Cerebellar cortex (tissue), 1 donor: ENCODE measurements around the gene RNASEH2A.
"Not testable (repeated sequence)": the region's sequence is repeated elsewhere in the genome, so short reads cannot be mapped to it uniquely, and the experiment has no call there.

Source experiments
- DNase-seq: peaks from one replicate; pipeline ENCODE4 v3.0.0-alpha.2; 2015; ENCODE audit warnings: low spot score

RNASEH2A gene

DNA sequence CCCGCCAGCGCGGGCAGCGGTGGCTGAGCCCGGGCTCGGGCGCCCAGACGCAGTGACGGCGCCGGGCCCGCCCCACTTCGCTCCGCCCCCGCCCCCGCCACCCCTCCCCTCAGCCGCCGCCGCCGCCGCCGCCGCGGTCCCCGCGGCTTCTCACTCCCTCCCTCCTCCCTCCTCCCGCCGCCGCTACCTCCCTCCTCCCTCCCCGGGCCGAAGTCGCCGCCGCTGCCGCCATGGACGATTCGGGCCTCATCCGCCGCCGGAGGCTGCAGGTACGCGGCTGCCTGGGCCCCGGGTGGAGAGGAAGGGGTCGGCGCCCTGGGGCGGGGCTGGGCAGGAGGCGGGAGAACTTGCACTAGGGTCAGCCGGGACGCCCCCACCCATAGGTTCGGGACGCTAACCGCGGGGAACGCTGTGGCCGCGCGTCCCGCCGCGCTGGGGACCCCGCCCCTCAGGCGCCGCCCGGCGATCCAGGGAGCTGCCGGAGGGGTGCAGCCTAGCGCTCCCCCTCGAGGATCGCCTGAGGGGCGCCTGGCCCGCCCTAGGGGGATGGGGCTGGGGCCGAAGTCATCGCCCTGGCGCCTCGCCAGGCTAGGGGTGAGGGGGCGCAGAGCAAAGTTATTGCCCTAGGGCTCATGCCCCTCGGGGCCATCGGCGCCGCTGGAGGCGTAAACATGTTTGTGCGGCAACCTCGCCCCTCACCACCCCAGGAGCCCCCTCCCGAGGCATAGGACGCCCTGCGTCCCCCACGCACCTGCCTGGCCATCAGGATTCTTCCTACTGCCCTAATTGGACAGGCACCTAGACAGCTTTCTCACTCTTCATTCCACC is 27.6 kb downstream of the RNASEH2A start:
- DNase-seq = peak; percentile 60

DNA sequence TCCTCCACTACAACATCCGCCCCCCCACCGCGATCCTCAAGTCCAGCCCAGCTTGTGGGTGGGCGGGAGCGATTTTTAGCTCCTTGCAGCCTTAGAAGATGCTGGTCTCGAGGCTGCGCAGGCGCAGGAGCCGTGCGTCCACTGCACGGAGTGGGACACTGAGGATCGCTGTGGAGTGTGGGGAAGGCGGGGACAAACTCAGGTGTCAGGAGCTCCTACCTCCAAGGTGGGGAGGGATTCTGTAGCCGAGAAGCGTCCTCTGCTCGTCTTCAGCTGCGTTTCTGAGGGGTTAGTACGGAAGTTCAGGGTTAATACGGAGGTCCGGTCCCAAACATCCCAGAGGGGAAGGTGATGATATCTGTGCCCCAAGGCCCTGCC is 28.2 kb downstream of the RNASEH2A start, which contains the start of gene RTBDN:
TSS of gene RTBDN (minus strand) at position 14 of the 378 bp plus-strand sequence. CDS start 4,600 bp downstream, outside the sequence.
- peak; percentile 73 for DNase-seq

DNA sequence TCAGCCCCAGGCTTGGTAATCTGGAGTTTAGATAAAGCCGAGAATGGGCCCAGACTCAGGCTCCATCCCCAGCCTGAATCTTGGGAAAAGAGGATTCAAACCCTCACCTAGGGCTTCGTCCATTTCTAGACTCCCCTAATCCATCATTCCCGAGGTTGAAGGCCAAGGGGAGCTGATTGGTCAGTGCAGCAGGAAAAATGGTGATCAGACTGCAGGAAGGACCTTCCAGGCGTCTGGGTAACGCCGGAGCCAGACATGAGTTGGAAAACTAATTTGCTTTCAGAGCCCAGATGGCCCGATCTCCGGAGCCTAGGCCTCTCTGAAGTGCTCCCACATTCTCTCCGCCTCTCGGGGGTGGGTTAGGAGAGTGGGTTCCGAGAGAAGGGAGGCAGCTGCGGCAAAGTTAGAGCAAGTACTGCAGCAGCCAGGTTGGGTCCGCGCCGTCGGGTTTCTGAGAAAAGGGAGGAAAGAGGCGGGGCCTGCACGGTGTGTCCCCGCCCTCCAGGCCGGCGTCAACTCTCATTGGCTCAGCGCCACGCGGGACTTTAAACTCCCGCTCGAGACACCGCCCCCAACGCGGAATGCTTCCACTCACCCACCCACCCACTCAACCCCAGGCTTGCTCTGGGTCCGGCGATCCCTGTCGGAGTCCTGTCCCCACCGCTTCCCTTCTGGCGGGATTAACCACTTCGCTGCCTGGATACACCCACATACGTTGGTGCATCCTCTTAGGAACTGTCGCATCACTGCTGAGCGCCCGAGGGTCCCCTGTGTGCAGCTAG is 28.8 kb downstream of the RNASEH2A start:
- peak; percentile 71 for DNase-seq

DNA sequence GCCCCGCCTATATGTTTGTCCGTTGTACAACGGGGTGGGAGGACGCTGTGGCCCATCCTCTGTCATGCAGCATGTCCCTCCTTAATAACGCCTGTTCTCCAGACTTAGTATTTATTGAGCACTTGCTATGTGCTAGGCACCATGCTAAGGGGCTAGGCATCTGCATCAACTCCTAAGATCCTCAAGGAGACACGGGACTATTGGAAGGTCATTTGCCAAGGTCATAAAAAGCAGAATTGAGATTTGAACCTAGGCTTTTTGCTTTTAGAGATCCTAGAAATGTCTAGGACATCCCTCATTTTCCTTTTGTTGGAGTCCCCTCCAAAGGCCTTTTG is 30.1 kb downstream of the RNASEH2A start:
- no peak for DNase-seq

DNA sequence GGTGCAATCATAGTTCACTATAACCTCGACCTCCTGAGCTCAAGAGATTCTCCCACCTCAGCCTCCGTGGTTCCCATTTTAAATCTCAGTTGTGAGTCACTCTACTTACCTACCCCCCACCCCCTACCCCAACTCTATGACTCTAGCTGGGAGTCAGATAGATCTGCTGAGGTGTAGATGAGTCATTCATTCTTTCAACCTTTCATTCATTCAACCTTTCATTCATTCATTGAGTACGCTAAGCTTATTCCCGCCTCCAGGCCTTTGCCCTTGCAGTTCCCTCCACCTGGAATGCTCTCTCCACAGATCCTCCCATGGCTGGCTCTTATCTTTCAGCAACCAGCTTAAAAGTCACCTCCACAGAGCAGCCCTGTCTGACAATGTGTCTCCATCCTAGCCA is 30.8 kb downstream of the RNASEH2A start:
- no peak for DNase-seq

DNA sequence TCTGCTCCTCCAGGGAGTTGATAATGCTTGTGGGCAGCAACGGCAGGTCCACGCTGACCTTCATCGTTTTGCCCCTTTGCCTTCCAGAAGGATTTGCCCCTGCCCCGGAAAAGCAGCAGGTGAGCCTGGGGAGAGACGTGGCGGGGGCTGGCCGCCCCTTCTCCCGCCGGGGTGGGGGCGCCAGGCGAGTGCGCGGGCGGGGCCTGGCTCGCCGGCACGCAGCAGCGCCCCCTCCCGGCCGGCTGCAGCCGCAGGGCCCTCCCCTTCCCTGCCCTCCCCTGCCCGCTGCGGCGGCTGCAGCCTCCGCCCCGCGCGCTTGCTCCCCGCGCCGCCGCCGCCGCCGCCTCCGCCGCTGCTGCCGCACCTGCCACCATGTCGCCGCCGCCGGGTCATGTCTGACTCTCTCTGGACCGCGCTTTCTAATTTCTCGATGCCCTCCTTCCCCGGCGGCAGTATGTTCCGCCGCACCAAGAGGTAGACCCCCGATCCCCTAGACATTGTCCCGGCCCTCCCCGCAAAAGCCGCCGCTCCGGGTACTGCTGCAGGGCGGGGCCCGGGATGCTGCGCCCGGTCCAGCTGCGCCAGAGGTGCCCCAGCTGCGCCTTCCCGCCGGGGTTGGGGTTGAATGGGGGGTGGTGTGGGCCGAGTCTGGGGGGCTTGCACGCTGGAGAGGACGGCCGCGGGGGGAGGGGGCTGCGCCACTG is 31.9 kb downstream of the RNASEH2A start, which contains the start of gene MAST1:
TSS of gene MAST1 (plus strand) at position 334 of the 704 bp plus-strand sequence. CDS start at position 392, 58 bp downstream.
- DNase-seq = peak; percentile 73

DNA sequence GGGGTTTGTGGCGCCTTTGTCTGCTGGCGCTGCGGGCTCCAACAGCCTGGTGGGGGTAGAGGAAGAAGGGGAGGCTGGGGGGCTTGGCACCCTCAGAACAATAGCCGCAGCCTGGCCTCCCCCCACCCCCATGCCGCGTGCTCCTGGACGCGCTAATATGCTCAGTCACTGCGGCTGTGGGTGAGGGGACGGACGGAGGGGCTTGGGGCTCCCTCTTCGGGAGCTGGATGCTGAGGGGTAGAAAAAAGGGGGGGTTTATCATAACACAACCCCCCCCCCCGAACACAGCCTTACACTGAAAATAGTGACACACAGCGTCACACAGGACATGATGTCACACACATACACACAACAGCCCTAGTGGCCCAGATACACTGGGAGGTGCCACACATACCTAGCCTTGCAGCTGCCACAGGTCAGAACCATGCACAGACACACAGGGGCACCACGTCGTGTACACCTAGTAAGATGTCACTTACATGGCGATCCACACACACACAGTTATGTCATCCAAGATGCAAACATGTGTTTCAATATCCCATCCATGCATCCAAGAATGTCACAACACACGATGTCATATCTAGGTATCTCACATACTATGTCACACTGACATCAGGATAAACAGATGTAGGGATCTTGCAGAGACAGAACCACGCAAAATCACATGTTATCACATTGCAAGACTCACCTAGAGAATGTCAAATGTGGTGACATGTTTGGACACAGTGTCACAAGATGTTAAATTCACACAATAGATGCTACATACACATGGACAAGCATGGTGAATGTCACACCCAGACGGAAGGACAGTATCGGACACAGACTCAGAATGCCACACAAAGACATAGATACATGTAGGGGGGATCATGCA is 32.7 kb downstream of the RNASEH2A start:
- peak; percentile 69 for DNase-seq

DNA sequence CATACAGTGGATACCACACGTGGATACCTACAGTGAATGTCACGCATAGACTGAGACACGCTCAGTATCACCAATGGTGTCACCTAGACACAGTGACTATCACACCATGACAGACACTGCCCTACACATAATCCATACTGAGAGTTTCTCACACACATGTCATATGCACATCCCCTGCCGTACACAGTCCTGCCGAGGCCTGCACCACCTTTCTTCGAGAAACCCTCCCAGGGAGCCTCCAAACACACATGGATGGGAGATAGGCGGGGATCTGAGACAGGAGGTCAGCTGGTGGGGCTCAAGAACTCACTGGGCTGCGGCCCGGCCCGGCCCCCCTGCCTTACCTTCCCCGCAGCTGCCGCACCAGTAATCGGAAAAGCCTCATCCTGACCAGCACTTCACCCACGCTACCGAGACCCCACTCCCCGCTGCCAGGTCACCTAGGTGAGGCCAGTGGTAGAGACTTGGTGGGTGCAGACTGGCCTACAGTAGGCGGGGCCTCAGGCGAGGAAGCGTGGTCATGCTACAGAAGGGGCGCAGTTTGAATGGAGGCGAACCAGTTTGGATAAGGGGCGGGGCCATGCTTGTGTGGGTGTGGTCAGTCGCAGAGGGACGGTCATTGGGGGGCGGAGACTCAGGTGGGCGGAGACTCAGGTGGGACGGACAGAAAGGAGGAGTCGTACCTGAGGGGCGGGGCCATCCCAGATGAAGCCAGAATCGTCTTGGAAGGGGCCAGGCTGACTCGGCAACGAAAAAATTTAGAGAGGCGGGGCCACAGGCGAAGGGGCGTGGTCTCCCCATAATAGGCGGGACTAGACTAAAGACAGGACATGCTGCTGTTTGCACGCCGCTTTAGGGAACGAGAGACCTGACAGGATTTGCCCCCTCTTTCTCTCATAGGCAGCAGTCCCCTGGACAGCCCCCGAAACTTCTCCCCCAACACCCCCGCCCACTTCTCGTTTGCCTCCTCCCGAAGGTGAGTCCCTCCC is 34.0 kb downstream of the RNASEH2A start:
- DNase-seq = peak; percentile 91

DNA sequence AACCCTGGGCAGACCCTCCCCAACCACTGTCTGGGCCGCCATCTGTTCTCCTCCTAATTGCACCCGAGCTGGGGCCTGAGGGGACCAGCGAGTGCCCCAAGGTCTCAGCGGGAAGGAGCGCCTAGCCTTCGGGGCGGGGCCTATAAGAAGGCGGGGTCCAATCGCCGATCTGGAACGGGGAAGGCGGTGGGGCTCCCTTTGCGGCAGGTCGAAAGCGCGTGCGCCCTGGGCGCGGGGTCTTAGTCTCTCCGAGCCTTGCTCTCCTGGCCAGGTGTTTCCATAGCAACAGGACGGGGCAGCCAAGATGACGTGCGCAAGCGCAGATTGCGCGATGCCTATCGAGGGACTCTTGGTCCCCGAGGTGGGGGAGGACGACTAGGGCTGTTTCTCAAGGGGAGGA is 34.7 kb downstream of the RNASEH2A start:
- DNase-seq = peak; percentile 79

DNA sequence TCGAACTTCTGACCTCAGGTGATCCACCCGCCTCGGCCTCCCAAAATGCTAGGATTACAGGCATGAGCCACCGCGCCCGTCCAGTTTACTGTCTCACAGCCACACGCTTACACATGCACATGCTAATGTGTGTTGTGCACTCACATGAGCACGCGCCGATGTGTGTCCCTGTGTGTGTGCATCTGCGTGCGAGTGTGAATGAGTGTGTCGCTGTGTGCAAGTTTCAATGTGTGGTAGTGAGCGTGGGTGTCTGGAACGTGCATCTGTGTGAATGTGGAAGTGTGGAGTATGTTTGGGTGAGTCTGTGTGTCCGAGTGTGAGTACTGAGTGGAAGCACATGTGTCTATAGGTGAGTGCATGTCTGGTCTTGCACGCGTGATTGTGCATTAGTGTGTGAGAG is 36.1 kb downstream of the RNASEH2A start:
- no peak for DNase-seq

DNA sequence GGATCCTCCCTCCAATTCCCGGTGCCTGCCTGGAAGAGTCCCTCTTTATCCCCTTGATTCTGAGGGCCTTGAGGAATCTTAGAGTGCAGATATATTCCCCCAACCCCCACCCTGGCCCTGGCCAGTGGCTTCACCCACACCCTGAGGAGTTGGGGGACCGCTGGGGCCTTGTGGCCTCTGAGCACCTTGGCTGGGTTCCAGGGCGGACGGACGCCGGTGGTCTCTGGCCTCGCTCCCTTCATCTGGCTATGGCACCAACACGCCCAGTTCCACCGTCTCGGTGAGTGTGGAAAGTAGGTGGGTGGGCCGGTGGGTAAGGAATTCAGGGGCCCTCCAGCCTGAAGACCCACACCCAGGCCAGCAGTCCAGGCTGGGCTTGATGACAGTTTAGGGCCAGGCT is 36.9 kb downstream of the RNASEH2A start:
- no peak for DNase-seq

DNA sequence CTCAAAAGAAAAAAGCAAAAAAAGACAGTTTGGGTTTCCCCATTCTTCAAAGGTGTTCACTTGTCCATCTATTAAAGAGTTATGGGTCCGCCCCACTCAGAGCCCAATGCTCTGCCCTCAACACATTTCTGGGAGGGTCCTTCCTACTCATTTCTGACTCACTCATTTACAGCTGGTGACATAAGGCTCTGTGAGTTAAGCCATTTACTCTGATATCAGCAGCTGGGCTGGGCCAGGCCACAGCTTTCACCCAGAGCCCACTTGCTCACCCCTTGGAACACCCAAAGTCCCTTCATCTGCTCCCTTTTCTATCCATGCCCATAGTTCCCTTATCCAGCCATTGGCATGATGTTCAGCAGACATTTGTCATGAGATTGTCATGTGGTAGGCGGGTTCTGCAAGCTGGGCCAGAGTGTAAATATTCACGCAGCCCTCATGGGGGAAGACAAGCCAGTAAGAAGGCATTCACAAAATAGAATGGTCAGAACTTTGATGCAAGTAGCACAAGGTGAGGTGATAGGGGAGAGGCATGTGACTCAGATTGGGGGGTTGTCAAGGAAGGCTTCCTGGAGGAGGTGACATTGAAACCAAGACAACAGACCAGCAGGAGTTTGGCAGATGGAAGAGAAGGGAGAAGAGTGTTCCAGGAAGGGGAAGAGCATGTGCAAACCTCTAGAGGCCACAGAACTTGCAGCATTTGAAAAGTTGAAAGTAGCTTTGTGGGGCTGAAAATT is 37.8 kb downstream of the RNASEH2A start:
- DNase-seq = no peak

DNA sequence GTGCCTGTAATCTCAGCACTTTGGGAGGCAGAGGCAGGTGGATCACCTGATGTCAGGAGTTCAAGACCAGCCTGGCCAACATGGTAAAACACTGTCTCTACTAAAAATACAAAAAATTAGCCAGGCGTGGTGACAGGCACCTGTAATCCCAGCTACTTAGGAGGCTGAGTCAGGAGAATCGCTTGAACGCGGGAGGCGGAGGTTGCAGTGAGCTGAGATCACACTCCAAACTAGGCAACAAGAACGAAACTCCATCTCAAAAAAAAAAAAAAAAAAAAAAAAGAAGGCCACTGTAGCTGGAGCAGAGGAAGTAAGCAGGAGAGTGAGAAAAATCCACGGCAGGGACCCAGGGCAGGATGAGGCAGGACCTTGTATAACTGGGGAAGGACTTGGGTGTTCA is 40.2 kb downstream of the RNASEH2A start:
- not testable (repeated sequence) for DNase-seq

DNA sequence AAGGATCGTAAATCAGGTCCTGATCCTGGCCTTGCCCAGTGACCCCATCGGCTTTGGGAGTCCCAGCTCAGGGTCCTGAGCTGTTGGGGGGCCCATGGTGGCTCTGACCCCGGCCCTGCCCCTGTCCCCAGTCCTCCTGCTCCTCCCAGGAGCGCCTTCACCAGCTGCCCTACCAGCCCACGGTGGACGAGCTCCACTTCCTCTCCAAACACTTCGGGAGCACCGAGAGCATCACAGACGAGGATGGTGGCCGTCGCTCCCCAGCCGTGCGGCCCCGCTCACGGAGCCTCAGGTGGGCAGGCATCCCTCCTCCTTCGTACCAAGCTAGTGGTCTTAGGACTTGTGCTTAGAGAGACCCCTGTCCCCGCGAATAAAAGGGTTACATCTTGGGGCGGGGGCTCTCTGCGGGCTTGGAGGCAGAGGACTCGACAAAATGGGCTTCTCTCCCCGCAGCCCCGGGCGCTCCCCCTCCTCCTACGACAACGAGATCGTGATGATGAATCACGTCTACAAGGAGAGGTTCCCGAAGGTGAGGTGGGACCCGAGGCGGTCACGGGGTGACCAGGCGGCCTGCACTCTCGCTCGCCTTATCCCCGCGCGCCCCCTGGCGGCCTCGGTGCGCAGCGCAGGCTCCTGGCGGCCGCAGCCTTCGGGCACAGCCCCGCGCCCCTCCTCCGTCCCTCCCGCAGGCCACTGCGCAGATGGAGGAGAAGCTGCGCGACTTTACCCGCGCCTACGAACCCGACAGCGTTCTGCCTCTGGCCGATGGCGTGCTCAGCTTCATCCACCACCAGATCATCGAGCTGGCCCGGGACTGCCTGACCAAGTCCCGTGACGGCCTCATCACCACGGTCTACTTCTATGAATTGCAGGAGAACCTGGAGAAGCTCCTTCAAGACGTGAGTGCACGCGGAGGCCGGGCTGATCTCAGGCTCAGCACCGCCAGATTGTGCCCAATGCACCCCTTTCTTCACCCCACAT is 41.1 kb downstream of the RNASEH2A start:
- DNase-seq = peak; percentile 82

DNA sequence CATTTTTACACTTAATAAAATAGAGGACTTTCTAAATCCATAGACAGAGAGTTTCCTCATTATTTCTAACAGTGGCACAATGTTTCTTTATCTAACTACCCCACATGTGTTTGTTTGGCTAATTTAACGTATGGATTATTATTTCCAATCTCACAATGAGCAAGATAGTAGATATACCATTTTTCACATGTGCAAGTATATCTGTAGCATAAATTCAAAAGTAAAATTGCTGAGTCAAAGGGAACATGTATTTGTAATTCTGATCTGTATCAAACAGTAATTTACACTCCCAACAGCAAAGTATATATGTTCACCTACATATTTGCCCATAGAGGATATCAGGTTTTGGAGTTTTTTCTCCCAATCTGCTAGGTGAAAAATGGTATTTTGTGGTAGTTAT is 50.3 kb downstream of the RNASEH2A start:
- DNase-seq = no peak

DNA sequence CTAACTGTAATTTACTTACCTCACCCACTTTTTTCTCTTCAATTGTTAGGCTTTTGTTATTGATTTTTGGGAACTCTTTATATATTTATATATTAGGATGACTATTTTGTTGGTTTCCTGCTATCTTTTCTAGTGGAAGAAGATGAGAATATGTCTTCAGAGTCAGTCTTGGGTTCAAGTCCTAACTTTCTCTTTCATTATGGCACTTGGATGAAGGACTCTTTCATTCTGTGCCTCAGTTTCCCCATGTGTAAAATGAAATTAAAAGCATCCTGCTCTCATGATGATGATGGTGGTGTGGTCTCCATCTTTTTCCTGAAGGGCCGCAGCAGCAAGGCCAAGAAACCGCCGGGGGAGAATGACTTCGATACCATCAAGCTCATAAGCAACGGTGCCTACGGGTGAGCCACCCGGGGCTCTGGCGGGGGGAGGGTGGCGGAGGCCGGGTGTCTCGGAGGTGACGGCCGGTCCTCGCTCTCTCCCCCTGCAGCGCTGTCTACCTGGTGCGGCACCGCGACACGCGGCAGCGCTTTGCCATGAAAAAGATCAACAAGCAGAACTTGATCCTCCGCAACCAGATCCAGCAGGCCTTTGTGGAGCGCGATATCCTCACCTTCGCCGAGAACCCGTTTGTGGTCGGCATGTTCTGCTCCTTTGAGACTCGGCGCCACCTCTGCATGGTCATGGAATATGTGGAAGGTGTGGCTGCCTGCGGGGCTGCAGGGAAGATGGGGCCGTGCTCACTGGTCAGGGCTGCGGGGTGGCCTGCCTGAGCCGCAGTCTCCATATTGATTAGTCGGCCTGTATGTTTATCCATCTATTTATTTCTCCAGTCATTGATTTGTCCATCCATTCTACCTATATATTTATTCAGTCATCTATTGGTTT is 51.9 kb downstream of the RNASEH2A start:
- no peak for DNase-seq

DNA sequence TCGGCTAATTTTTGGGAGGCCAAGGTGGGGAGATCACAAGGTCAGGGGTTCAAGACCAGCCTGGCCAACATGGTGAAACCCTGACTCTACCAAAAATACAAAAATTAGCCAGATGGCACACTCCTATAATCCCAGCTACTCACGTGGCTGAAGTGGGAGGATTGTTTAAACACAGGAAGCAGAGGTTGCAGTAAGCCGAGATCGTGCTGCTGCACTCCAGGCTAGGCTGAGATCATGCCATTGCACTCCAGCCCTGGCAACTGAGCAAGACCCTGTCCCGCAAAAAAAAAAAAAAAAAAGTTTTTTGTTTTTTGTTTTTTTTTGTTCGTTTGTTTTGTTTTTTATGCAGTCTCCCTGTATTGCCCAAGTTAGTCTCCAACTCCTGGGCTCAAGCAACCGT is 53.2 kb downstream of the RNASEH2A start:
- no peak for DNase-seq
